Activated CD8-positive, alpha-beta memory T cell treated with anti-CD3 and anti-CD28 coated beads for 4 hours (primary cell): ENCODE data around the gene POLDIP2.
"Not testable (repeated sequence)": the region's sequence is repeated elsewhere in the genome, so short reads cannot be mapped to it uniquely, and the experiment has no call there.

Experiments used
- DNase-seq, 2 donors: peaks; one replicate each; pipeline ENCODE4 v3.0.0-alpha.2; 2020; ENCODE audit warnings: low read depth in 2 of 2

Gene POLDIP2

DNA sequence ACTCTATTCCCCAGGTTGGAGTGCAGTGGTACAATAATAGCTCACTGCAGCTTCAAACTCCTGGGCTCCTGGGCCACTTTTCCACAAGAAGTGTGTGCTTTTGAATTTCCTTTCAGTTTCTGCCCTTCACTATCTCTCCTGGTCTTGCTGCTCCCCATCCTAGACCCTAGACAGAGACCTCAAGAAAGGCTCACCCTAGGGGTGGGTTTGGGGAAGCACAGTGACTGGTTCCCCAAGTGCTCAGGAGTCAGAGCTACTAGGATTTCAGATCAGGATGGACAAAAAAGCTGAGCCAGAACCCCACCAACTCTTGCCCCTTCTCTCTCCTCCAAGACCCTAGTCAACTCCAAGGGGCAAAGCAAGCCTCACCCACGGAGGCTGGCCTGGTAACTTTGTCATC lies 9.3 kb upstream of the POLDIP2 start:
- DNase-seq = no peak

DNA sequence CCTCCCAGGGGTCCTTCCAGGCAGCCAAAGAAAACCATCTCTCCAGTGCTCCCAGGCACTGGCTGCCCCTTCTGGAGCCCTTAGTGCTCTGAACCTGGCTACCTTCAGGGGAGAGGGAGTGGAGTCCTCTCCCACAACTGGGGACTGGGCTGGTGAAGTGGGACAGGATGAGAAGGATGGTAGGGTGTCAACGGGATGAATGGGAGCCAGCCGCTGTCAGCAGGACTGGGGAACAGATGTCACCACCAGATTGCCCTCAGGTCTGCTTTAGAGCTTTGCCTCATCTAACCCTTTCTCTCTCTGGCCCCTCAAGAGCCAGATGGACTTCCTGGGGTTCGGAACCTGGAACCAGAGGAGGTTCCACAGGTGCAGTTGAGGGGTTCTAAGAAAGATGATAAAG lies 8.2 kb upstream of the POLDIP2 start:
- DNase-seq = no peak

DNA sequence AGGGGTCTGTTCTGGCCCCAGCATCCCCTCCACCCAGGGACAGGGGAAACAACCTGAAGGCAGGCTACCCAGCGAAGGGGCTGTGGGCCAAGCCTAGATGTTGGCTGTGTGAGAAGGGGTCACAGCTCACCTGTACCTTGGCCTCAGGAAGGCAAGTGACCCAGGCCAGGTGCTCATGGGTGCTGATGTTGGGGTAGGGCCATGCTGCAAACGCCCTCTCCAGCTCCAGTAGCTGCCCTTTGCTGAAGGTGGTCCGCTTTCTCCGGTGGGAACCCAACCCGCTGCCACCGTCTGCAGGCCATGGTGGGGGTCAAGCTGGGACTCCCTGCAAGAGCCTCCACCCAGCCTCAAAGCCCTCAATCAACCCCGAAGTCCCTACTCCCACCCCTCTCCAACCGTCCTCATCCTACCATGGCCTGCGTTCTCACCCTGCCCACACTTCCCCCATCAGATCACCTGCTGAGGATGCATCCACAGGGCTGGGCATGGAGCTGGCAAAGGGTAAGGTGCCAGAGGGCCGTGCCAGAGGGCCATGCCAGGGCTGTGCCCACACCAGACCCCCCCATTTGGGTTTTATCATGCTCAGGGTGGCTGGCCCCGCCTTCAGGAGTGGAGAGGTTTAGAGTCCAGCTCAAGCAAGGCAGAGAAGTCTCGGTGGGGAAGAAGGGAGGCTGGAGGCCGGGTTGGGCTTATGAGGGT lies 7.5 kb upstream of the POLDIP2 start, which contains the start of gene SEBOX:
Gene SEBOX (minus strand): TSS at position 535 of the 699 bp plus-strand sequence. CDS start 48 bp downstream, at position 487.
- DNase-seq = no peak

GRCh38 chr17:28363776-28364650 lies 6.7 kb upstream of the POLDIP2 start:
- no peak for DNase-seq

GRCh38 chr17:28363186-28363585 lies 5.9 kb upstream of the POLDIP2 start:
- no peak for DNase-seq

GRCh38 chr17:28357901-28358197 lies 522 bp upstream of the POLDIP2 start:
- DNase-seq = no peak

DNA sequence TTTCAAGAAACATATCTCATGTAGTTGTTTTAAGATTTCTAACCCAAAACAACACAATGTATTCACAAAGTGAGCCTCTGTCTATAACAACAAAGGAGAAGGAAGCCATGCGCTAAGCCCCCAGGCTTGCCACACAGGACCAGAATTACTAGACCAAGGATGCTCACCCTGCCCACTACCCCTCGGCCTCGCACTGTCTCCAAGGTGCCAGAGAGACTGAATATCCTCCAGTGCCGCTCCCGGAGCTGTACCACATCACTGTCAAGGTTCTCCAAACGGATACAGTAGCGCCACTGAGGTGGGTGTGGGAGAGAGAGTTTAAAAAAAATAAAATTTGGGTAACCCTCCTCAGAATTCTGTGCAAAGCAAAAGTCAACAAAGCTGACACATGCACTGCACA lies 7.1 kb downstream of the POLDIP2 start:
- DNase-seq = no peak

- DNase-seq = no peak
Measured at GRCh38 chr17:28348979-28349378, 8.3 kb downstream of the POLDIP2 start.

- no peak for DNase-seq
Measured at GRCh38 chr17:28347261-28347891, 10.0 kb downstream of the POLDIP2 start.

GRCh38 chr17:28346746-28347246 lies 10.5 kb downstream of the POLDIP2 start:
- DNase-seq = no peak

DNA sequence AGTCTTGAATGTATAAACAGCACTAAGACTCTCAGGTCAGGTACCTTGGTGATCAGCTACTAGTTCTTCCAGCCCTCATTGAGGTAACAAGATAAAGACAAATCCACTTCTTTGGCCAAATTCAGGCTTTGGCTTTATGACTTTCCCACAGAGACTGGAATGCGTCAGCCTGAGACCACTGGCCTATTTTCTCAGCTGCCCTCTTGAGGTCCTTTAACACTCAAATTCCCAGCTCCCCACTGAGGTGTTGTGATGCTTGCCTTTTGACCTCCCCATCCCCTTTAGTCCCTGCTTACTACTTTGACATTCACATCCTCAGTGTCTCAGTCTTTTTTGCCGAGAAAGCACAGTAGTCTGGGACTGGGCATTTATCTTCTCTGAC lies 11.1 kb downstream of the POLDIP2 start:
- DNase-seq = no peak

DNA sequence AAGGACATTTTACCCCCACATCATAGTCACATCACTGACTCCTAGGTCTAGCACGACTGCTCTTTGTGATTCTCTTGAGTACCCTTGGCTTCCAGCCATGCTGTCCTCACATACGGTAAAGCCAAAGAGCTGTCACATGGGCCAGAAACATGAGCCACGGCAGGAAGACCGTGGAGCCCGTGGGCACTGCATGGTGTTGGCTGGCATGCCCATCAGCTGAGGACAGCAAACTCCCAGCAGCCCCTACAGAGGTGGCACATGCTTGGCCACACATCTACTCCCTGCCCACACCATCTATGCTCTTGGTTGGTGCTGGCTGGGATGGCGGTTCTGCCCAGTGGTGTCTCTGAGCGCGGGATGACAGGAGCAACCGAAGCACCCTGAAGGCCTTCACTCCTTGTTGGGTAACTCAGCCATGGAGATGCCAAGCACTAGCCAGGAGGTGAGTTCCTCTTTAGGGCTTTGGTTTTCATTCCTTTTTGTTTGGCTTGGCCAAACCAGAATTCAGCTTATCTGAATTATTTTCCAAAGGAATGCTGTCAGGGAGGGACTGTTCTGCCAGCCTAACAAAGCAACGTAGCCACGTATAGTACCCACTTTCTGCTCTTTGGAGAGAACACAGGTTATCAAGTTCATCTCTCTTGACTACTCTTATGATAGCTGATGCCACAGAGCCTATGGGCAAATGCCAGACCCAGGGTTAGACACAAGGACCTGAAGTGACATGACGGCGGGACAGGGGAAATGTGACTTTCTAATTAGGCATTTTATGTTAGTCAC lies 11.7 kb downstream of the POLDIP2 start:
- no peak for DNase-seq

DNA sequence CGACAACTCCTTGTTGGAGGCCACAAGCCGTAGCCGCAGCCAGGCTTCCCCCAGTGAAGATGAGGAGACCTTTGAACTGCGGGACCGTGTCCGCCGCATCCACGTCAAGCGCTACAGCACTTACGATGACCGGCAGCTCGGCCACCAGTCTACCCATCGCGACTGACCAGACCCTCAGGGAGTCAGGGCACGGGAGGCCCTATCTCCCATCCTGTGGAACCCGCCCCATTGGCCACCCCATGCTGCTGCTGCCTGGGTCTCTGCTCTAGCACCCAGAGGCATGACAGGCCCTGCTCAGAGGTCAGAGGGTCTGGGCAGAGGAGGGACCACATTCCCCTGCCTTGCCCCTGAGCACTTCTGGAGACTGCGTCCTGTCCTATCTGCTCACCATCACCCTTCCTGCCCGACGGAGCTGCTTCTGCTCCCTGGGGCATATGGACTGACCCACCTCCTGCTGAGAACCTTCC lies 12.9 kb downstream of the POLDIP2 start:
- DNase-seq = no peak

DNA sequence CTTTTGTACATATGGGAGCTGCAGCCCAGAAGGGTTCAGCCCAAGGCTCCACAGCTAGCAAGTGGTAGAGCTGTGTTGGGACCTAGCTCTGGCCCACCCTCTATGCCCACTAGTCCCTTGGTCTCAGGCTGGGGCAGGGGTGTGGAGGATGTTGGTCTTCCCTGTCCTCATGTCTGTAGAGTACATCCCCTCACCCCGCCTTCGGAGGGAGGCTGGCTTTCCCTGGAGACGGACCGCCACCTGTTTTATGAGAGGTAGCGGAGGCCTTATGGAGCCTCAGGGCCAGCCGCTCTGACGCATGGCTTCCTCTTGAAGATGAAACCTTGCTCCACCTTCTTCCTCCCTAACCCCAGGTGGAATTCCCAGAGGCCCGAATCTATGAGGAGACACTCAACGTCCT lies 13.3 kb downstream of the POLDIP2 start:
- no peak for DNase-seq

DNA sequence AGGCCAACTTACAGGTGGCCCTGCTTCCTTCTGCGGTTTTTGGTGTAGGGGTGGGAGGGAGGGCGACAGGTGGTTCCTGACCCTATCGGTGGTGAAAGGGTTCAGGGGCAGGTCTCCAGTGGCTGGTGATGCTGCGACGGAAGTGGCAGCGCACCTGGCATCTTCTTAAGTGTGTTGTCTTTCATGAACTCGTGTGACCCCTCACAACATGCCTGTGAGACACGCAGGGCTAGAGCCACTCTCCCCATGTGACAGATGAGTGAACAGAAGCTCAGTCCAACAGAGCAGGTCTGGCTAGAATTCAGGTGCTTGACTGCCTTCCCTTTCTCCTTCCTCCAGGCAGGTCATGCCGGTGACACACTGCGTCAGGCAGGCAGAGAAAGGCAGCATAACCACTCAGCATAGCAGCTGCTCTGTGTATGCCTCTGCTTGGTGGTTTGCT lies 13.8 kb downstream of the POLDIP2 start:
- DNase-seq = no peak

DNA sequence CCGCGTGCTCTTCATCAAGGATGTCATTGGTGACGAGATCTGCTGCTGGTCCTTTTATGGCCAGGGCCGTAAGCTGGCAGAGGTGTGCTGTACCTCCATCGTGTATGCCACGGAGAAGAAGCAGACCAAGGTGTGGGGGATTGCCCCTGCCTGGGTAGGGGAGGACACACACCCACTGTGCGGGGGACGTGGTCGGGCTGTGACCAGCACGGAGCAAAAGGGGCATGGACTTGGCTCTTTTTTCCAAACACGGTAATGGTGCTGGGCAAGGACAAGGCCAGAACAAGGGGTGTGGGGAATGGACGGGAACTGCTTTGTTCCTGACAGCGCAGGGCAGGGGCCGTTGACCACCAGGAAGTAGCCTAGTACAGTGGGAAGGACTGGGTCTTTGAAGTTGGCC lies 15.0 kb downstream of the POLDIP2 start:
- DNase-seq = no peak

DNA sequence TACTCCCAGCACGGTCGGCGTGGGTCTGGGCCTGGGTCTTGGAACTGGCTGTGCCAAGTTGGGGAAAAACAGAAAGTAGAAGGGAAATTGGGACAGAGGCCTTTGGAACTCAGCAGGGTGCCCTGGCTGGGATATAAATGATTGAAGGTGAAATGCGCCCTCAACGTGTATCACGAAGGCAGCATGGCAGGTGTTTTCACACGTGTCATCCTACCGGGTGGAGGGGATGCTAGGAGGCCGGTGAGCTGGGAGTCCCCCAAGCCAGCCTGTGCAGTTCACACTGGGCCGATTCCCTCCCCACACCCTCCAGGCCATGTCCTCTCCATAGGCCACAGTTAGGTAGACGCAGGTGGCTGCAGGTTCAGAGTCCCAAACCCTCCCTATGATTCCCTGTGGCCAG lies 15.8 kb downstream of the POLDIP2 start:
- no peak for DNase-seq

GRCh38 chr17:28340374-28340773 lies 17.0 kb downstream of the POLDIP2 start:
- DNase-seq = no peak

GRCh38 chr17:28339431-28339830 lies 17.9 kb downstream of the POLDIP2 start:
- DNase-seq = no peak

- not testable (repeated sequence) for DNase-seq
Measured at GRCh38 chr17:28338769-28339212, 18.5 kb downstream of the POLDIP2 start.

DNA sequence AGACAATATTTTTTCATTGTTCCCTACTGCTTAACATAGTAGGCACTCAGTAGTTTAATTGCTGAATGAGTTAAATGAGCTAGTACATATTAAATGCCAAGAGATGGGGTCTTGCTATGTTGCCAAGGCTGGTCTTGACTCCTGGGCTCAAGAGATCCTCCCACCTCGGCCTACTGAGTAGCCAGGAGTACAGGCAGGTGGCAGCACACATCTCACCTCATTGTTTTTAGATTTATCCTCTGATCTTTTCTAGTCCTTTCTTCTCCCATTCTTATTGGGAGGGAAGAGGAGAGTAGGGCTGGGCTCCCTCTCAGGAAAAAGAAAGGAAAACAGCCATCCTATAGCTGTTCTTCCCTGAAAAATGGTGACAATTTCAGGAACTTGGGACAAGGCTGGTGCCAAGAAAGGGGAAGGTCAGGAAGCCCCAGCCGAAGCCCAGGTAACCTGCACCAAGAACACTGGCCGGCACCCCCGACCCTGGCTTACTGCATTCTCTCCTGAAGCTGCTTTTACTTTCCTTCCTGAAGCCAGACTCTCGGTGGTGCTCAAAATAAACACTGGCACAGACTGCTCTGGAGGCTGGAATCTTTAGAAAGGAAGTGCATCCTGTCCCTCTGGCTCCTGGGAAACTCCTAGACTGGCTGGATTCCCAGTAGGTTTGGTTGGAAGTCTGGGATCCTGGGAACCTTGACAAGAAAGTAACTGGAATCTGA lies 19.1 kb downstream of the POLDIP2 start:
- no peak for DNase-seq
